AG04450 (cell line): ENCODE data around the gene ESYT2. TPM values are rescaled to one million over a fixed set of nuclear protein-coding genes. Genes with fewer than 3 reads are reported as not detected.

Source experiments
- CTCF ChIA-PET: fragments of 300-600, 350-600 bp; formaldehyde crosslinking; extraction: SDS; loops from one replicate; lab custom pipeline; 2022; ENCODE audit warnings: antibody characterized with exemption, inconsistent platforms; lab: Charles Lee
- POLR2A ChIA-PET: fragments of 350-600 bp; formaldehyde crosslinking; extraction: SDS; loops from one replicate; lab custom pipeline; 2021; ENCODE audit warnings: antibody characterized with exemption, inconsistent platforms; lab: Yijun Ruan, JAX
- DNase-seq: peaks from one replicate; pipeline ENCODE4 v3.0.0-alpha.2; 2011; ENCODE audit warnings: low read depth, low spot score
- H3K27ac ChIP-seq: one replicate; pipeline ENCODE4 v1.5.1; 2012; ENCODE audit warnings: low read depth, low read length, control low read depth
- H3K27me3 ChIP-seq: one replicate; pipeline ENCODE4 v1.6.0; 2012; ENCODE audit warnings: low read length; ENCODE audit not compliant: control insufficient read depth, insufficient read depth
- H3K4me3 ChIP-seq: 2 replicates; pipeline ENCODE4 v1.5.1; 2011; ENCODE audit warnings: mild to moderate bottlenecking, low read depth, low read length, control low read depth
- H3K9me3 ChIP-seq: 2 replicates; pipeline ENCODE4 v1.5.1; 2012; ENCODE audit warnings: low read length; ENCODE audit not compliant: control insufficient read depth, insufficient read depth
- polyA plus RNA-seq: library from polyadenylated mRNA; depleted of rRNA; stranded (reverse); fragments of >200 nt; gene quantifications from 2 replicates; pipeline ENCODE4 v1.2.3, GENCODE V29; 2011
- TF ChIP-seq, protein P1 (sequence below): IDR thresholded peaks from 2 replicates; pipeline ENCODE4 v1.5.1; 2011; ENCODE audit warnings: low read depth, low read length, control low read depth, inconsistent platforms

The ESYT2 gene
- polyA plus RNA-seq, 1 experiment: 54.3 TPM

DNA sequence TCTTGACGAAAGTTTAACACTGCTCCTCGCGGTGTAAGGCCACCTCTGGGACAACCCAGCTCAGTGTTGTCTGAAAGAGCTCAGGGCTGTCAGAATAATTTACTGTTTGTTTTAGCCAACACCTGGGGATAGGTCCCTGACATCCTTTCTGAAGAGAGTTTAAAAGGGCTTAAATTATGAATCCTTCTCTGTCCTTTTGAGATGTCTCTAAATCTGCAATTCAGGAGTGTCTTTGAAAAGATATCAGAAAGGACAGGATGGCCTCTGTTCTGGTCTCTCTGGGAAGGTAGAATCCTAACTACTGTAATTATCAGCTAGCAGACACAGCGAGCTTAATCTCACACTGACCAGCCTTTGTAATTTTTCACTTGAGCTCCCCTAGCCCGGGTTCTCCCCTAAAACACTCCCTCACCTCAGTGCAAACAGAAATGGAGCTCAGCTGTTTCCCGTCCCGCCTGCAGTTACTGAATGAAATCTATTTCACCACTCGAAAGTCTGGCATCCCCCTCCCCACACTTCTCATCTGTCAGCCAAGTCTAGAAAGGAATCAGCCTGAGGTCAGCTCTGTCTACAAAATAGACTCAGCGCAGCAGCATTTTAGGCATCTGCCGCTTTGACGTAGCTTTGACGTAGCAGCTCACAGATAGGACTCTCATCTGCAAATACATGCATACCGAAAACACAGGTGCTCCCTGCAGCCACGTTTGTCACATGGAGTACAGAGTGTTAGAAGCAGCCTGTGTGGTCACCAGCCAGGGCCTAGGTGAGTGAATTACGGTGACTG lies 31.9 kb upstream of the ESYT2 start:
- no peaks in the 10 kb centered on the region for H3K27me3 ChIP-seq
- H3K27ac ChIP-seq: no peak overlapping the region
- TF ChIP-seq, protein P1, sequence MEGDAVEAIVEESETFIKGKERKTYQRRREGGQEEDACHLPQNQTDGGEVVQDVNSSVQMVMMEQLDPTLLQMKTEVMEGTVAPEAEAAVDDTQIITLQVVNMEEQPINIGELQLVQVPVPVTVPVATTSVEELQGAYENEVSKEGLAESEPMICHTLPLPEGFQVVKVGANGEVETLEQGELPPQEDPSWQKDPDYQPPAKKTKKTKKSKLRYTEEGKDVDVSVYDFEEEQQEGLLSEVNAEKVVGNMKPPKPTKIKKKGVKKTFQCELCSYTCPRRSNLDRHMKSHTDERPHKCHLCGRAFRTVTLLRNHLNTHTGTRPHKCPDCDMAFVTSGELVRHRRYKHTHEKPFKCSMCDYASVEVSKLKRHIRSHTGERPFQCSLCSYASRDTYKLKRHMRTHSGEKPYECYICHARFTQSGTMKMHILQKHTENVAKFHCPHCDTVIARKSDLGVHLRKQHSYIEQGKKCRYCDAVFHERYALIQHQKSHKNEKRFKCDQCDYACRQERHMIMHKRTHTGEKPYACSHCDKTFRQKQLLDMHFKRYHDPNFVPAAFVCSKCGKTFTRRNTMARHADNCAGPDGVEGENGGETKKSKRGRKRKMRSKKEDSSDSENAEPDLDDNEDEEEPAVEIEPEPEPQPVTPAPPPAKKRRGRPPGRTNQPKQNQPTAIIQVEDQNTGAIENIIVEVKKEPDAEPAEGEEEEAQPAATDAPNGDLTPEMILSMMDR: no peak
- no peak for DNase-seq
- ChIA-PET CTCF (interaction anchor here (1.0 to 1.5 kb wide), 2 partner anchors 116 to 157 kb away, joined by 4 read pairs; partner anchors contain the start of gene NCAPG2), POLR2A (interaction anchor here (0.6 kb wide), 1 partner anchor 108 kb away, joined by 7 read pairs; no protein-coding TSS in a partner anchor)
- H3K4me3 ChIP-seq: no peak overlapping the region
- H3K9me3 ChIP-seq: no peaks in the 10 kb centered on the region

DNA sequence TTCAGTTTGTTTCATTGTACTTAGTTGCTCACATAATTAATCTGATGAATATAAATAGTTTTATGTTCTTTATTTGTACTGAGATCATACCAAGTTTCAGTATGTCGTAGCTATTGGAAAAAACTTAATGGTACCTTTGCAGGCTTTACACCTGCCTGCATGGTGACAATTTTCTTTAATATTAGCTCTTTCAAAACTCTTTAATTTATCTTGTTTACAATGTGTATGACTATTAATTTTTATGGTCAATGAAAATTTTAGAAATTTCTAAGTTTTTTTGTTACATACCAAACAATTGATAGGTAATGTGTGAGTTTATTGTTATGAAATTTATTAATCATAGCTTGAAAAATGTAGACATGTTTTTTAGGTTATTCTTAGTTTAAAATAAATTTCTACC lies 31.1 kb upstream of the ESYT2 start:
- no peak for DNase-seq
- H3K27ac ChIP-seq: no peak overlapping the region
- ChIA-PET POLR2A (no interaction called here), CTCF (interaction anchor here (1.0 to 1.5 kb wide), 2 partner anchors 117 to 156 kb away, joined by 4 read pairs; partner anchors contain the start of gene NCAPG2)
- no peak overlapping the region for H3K4me3 ChIP-seq
- TF ChIP-seq, protein P1: no peak
- no peaks in the 10 kb centered on the region for H3K9me3 ChIP-seq
- no peaks in the 10 kb centered on the region for H3K27me3 ChIP-seq

DNA sequence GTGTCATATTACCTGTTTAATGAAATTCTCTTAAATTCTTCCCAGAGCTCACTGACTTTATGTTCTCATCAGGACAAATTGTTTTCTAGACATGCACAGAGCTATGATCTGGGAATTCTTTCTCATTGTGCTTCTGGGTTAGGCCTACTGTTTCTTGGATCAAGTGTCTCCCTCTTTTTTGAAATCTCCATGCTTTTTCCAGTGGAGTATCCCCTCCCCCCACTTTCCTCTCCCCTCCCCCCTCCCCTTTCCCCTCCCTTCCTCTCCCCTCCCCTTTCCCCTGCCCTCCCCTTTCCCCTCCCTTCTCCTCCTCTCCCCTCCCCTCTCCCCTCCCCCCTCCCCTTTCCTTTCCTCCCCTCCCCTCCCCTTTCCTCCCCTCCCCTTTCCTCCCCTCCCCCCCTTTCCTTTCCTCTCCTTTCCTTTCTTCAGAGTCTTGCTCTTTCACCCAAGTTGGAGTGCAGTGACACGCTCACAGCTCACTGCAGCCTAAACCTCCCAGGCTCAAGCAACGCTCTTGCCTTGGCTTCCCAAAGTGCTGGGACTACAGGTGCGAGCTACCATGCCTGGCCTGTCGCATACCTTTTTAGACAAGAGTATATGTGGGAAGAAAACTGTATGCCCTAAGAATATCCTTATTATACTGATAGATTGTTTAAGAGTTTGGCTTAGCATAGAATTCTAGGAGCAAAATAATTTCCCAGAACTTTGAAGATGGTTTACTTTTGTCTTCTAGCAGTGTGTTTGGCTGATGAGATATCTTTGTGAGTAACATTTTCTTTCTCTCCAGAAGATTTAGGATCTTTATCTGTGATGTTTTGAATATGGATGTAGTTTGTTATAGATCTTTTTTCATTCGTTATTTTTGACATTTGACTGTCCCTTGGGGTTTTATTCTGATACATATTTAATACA lies 29.5 kb upstream of the ESYT2 start:
- Histone ChIP-seq H3K4me3 (no peak overlapping the region), H3K9me3 (no peaks in the 10 kb centered on the region; the same call in 1 of the 2 replicates), H3K27me3 (no peaks in the 10 kb centered on the region), H3K27ac (no peak overlapping the region)
- DNase-seq: no peak
- ChIA-PET POLR2A (no interaction called here), CTCF (interaction anchor here (0.9 to 2.0 kb wide), 2 partner anchors 118 to 163 kb away, joined by 4 to 8 read pairs; no protein-coding TSS in a partner anchor)
- TF ChIP-seq, protein P1: no peak

- TF ChIP-seq, protein P1: no peak
- CTCF ChIA-PET: interaction anchor here (2.0 kb wide), 1 partner anchor 161 kb away, joined by 8 read pairs; no protein-coding TSS in a partner anchor
- H3K27me3 ChIP-seq: no peaks in the 10 kb centered on the region
- H3K27ac ChIP-seq: no peak overlapping the region
- H3K9me3 ChIP-seq: no peaks in the 10 kb centered on the region; the same call in 1 of the 2 replicates
- DNase-seq: no peak
- peak overlapping the region; percentile 84 for H3K4me3 ChIP-seq
- POLR2A ChIA-PET: interaction anchor here (0.9 kb wide), 1 partner anchor 152 kb away, joined by 4 read pairs; the partner anchor contains the start of gene NCAPG2
Measured at GRCh38 chr7:158856883-158857668, 27.8 kb upstream of the ESYT2 start.
